ENCODE results near the gene RPRD1B.
"Not testable (repeated sequence)": the region's sequence is repeated elsewhere in the genome, so short reads cannot be mapped to it uniquely, and the experiment has no call there.

Gene RPRD1B

GRCh38 chr20:38075161-38075998 lies 41.8 kb downstream of the RPRD1B start:
- DNase-seq (ENCODE audit: low read depth), result no peak

- DNase-seq (ENCODE audit: low read depth), result no peak
These were observed 43.0 kb downstream of the RPRD1B start for GRCh38 chr20:38076548-38076947.

- DNase-seq (ENCODE audit: low read depth), result no peak
These were observed 44.5 kb downstream of the RPRD1B start for GRCh38 chr20:38078084-38078483.

- DNase-seq (ENCODE audit: low read depth), result no peak
These were observed 45.8 kb downstream of the RPRD1B start for GRCh38 chr20:38079353-38079752.

- peak; percentile 47 for DNase-seq (ENCODE audit: low read depth)
These were observed 48.0 kb downstream of the RPRD1B start for GRCh38 chr20:38081575-38081974.

GRCh38 chr20:38082894-38083293 lies 49.3 kb downstream of the RPRD1B start:
- no peak for DNase-seq (ENCODE audit: low read depth)

- DNase-seq (ENCODE audit: low read depth), result peak; percentile 23
These were observed 49.9 kb downstream of the RPRD1B start for GRCh38 chr20:38083338-38084048.

- peak; percentile 98 for DNase-seq (ENCODE audit: low read depth)
These were observed 50.9 kb downstream of the RPRD1B start for GRCh38 chr20:38084425-38084951.

- peak; percentile 77 for DNase-seq (ENCODE audit: low read depth)
These were observed 51.5 kb downstream of the RPRD1B start for GRCh38 chr20:38085026-38085425.

GRCh38 chr20:38089500-38089899 lies 56.0 kb downstream of the RPRD1B start:
- no peak for DNase-seq (ENCODE audit: low read depth)

GRCh38 chr20:38090061-38090460 lies 56.5 kb downstream of the RPRD1B start:
- no peak for DNase-seq (ENCODE audit: low read depth)

GRCh38 chr20:38091441-38092216 lies 58.1 kb downstream of the RPRD1B start:
- DNase-seq (ENCODE audit: low read depth), result no peak

GRCh38 chr20:38092260-38092857 lies 58.8 kb downstream of the RPRD1B start:
- DNase-seq (ENCODE audit: low read depth), result no peak

- DNase-seq (ENCODE audit: low read depth), result no peak
These were observed 59.4 kb downstream of the RPRD1B start for GRCh38 chr20:38092915-38093314.

GRCh38 chr20:38093641-38094077 lies 60.1 kb downstream of the RPRD1B start:
- DNase-seq (ENCODE audit: low read depth), result no peak

GRCh38 chr20:38094373-38094891 lies 60.9 kb downstream of the RPRD1B start:
- DNase-seq (ENCODE audit: low read depth), result peak; percentile 74

- DNase-seq (ENCODE audit: low read depth), result no peak
These were observed 61.6 kb downstream of the RPRD1B start for GRCh38 chr20:38095017-38095686.

GRCh38 chr20:38098952-38099351 lies 65.4 kb downstream of the RPRD1B start:
- no peak for DNase-seq (ENCODE audit: low read depth)

- DNase-seq (ENCODE audit: low read depth), result not testable (repeated sequence)
These were observed 68.7 kb downstream of the RPRD1B start for GRCh38 chr20:38102206-38102605.

- DNase-seq (ENCODE audit: low read depth), result no peak
These were observed 70.7 kb downstream of the RPRD1B start for GRCh38 chr20:38104285-38104684.

- no peak for DNase-seq (ENCODE audit: low read depth)
These were observed 72.9 kb downstream of the RPRD1B start for GRCh38 chr20:38106461-38106860.
